ENCODE results near the gene LUC7L3. TPM values are rescaled to one million over a fixed set of nuclear protein-coding genes. Genes with fewer than 3 reads are reported as not detected.
"Not testable (repeated sequence)": the region's sequence is repeated elsewhere in the genome, so short reads cannot be mapped to it uniquely, and the experiment has no call there.

LUC7L3 gene
- total and polyA plus RNA-seq, 3 experiments from 2014 or later: 72.5 to 120 (median 113) TPM

DNA sequence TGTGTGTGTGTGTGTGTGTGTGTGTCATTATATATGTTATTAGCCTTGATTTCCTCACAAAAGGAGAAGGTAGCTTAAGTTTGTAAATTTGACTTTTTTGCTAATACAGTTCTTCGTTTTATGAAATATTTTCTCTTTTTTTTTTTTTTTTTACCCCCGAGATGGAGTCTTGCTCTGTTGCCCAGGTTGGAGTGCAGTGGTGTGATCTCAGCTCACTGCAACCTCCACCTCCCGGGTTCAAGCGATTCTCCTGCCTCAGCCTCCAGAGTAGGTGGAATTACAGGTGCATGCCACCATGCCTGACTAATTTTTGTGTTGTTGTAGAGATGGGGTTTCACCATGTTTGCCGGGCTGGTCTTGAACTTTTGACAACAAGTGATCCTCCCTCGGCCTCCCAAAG, 5.2 kb downstream of the LUC7L3 start:
- H3K27ac ChIP-seq (ENCODE audit: low read depth, low read length); DNase-seq; H3K27me3 Mint-ChIP-seq; POLR2A ChIA-PET; H3K4me3 ChIP-seq (ENCODE audit: low read length); H3K36me3 ChIP-seq (ENCODE audit: insufficient read depth, low read length); H3K9me3 Mint-ChIP-seq; CTCF ChIA-PET; H3K9me3 ChIP-seq (ENCODE audit: low read length); H3K27me3 ChIP-seq (ENCODE audit: insufficient read depth, low read length, poor library complexity, severe bottlenecking): not testable (repeated sequence)
- H3K4me1 ChIP-seq (ENCODE audit: insufficient read depth, low read length): peaks cover 73% of the 10 kb centered on the region
- Mint-ChIP-seq H3K27ac (peak overlapping the region in 1 of 8 donors; percentile 58), H3K36me3 (peaks cover 0 to 29% (median 1%) of the 10 kb centered on the region in 3 donors), H3K4me1 (peaks cover 50 to 87% (median 85%) of the 10 kb centered on the region in 3 donors), H3K4me3 (peak overlapping the region in 2 of 7 donors; percentile 59 to 74)

DNA sequence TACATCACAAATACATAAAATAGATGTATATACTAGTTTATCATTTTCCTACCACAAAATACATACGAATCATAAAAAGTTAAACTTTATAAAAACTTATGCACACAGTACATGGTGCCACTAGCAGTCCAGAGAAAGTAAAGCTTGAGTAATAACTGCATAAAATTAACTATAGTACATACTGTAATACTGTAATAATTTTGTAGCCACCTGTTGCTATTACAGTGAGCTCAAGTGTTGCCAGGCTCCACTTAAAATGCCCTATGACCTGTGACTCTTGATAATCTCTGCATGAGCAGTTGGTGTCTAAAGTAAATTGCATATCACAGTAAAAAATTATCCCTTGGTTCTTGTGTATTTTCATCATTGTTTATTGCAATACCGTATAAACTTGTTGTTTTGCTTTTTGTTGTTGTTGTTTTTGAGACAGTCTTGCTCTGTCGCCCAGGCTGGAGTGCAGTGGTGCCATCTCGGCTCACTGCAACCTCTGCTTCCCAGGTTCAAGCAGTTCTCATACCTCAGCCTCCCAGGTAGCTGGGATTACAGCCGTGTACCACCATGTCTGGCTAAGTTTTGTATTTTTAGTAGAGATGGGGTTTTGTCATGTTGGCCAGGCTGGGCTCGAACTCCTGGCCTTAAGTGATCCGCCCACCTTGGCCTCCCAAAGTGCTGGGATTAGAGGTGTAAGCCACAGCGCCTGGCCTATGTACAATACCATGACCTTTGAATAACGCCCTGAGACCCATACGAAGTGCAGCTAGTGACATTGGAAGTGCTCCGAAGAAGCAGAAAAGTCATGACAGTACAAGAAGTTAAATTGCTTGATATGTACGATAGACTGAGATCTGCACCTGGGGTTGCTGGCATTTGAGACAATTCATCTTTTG, 6.6 kb downstream of the LUC7L3 start:
- H3K4me3 ChIP-seq (ENCODE audit: low read length): no peak overlapping the region
- no peaks in the 10 kb centered on the region for H3K9me3 ChIP-seq (ENCODE audit: low read length)
- no peak overlapping the region for H3K27ac ChIP-seq (ENCODE audit: low read depth, low read length)
- ChIA-PET CTCF (interaction anchor here (0.6 to 1.3 kb wide), 2 partner anchors 21 to 57 kb away, joined by 3 to 4 read pairs; no protein-coding TSS in a partner anchor), POLR2A (interaction anchor here (0.6 to 0.7 kb wide), 2 partner anchors 18 kb away, joined by 3 to 4 read pairs; no protein-coding TSS in a partner anchor)
- no peaks in the 10 kb centered on the region for H3K27me3 Mint-ChIP-seq
- peaks cover 78% of the 10 kb centered on the region for H3K4me1 ChIP-seq (ENCODE audit: insufficient read depth, low read length)
- no peak overlapping the region for H3K27ac Mint-ChIP-seq
- no peaks in the 10 kb centered on the region for H3K36me3 ChIP-seq (ENCODE audit: insufficient read depth, low read length)
- peak overlapping the region; percentile 8 to 55 (median 36) for H3K4me3 Mint-ChIP-seq
- peaks cover 0 to 24% (median 1%) of the 10 kb centered on the region in 3 donors for H3K36me3 Mint-ChIP-seq
- no peaks in the 10 kb centered on the region for H3K9me3 Mint-ChIP-seq
- DNase-seq: no peak
- no peaks in the 10 kb centered on the region for H3K27me3 ChIP-seq (ENCODE audit: insufficient read depth, low read length, poor library complexity, severe bottlenecking)
- peaks cover 53 to 90% (median 81%) of the 10 kb centered on the region in 3 donors for H3K4me1 Mint-ChIP-seq

DNA sequence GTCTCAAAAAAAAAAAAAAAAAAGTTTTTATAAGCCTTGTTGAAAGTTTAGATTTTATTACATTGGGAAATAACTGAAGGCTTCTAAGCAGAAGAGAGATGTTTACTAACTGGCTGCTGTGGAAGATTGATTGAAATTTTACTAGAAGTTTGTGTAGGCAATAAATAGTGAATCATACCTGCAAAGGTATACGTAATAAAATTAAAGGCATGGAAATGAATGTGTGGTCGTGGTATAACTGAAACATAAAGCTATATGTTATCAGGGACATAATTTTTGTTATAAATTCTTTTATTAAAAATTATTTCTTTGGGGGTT, 8.7 kb downstream of the LUC7L3 start:
- Mint-ChIP-seq H3K27ac (no peak overlapping the region), H3K4me3 (peak overlapping the region in 1 of 7 donors; percentile 86)

DNA sequence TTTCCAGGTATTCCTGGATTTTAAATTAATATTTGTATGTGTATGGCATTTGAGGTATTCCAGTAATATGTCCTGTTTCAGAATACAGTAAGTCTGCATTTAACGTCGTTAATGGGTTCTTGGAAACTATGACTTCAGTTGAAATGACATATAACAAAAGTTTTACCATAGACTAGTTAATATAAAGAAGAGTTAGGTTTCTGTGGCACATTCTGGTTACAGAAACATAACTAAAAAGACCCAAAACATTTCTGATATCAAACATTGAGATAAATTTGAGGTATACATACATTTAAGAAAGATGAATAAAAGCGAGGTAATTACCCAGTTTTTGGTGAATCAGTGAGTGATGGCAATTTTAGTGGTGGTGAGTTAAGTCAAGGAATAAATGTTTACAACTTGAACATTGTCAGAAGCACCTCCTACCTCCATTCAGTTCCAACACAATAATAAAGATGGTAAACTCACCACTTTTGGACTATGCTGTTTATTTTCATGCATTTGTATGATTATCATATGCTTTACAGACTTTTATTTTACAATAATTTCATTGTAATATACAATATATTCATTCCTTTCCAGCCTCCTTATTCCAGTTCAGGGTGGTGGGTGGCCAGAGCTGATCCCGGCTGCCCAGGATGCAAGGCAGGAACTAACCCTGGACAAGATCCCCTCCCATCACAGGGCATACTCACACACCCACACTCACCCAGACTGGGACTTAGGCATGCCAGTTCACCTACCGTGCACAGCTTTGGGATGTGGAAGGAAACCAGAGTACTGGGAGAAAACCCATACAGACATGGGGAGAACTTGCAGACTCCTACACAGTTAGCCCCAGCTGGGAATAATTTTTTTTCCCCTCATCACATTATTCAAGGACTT, 9.7 kb downstream of the LUC7L3 start:
- Histone ChIP-seq H3K9me3 (ENCODE audit: low read length) (no peaks in the 10 kb centered on the region), H3K36me3 (ENCODE audit: insufficient read depth, low read length) (no peaks in the 10 kb centered on the region), H3K4me1 (ENCODE audit: insufficient read depth, low read length) (peaks cover 69% of the 10 kb centered on the region), H3K27ac (ENCODE audit: low read depth, low read length) (no peak overlapping the region), H3K4me3 (ENCODE audit: low read length) (no peak overlapping the region), H3K27me3 (ENCODE audit: insufficient read depth, low read length, poor library complexity, severe bottlenecking) (no peaks in the 10 kb centered on the region)
- DNase-seq: no peak
- no peaks in the 10 kb centered on the region for H3K27me3 Mint-ChIP-seq
- ChIA-PET POLR2A (no interaction called here), CTCF (interaction anchor here (1.3 kb wide), 1 partner anchor 12 kb away, joined by 3 read pairs; no protein-coding TSS in a partner anchor)
- peaks cover 53 to 84% (median 77%) of the 10 kb centered on the region in 3 donors for H3K4me1 Mint-ChIP-seq
- H3K36me3 Mint-ChIP-seq: peaks cover 0 to 17% (median 1%) of the 10 kb centered on the region in 3 donors
- peak overlapping the region in 2 of 7 donors; percentile 24 to 76 for H3K4me3 Mint-ChIP-seq
- no peaks in the 10 kb centered on the region for H3K9me3 Mint-ChIP-seq
- H3K27ac Mint-ChIP-seq: peak overlapping the region in 5 of 8 donors; percentile 10 to 60 (median 22)

More for the DNA sequence above, 8.7 kb downstream of the LUC7L3 start:
- Histone ChIP-seq H3K27me3 (ENCODE audit: insufficient read depth, low read length, poor library complexity, severe bottlenecking) (no peaks in the 10 kb centered on the region), H3K9me3 (ENCODE audit: low read length) (no peaks in the 10 kb centered on the region), H3K36me3 (ENCODE audit: insufficient read depth, low read length) (no peaks in the 10 kb centered on the region), H3K4me3 (ENCODE audit: low read length) (no peak overlapping the region), H3K27ac (ENCODE audit: low read depth, low read length) (no peak overlapping the region), H3K4me1 (ENCODE audit: insufficient read depth, low read length) (peaks cover 79% of the 10 kb centered on the region)
- Mint-ChIP-seq H3K36me3 (peaks cover 0 to 18% (median 1%) of the 10 kb centered on the region in 3 donors), H3K4me1 (peaks cover 56 to 91% (median 82%) of the 10 kb centered on the region in 3 donors), H3K9me3 (no peaks in the 10 kb centered on the region), H3K27me3 (no peaks in the 10 kb centered on the region)
- ChIA-PET CTCF (interaction anchor here (1.3 kb wide), 1 partner anchor 11 kb away, joined by 3 read pairs; no protein-coding TSS in a partner anchor), POLR2A (interaction anchor here (0.6 to 0.8 kb wide), 2 partner anchors 10 to 12 kb away, joined by 3 read pairs; no protein-coding TSS in a partner anchor)
- DNase-seq: no peak

DNA sequence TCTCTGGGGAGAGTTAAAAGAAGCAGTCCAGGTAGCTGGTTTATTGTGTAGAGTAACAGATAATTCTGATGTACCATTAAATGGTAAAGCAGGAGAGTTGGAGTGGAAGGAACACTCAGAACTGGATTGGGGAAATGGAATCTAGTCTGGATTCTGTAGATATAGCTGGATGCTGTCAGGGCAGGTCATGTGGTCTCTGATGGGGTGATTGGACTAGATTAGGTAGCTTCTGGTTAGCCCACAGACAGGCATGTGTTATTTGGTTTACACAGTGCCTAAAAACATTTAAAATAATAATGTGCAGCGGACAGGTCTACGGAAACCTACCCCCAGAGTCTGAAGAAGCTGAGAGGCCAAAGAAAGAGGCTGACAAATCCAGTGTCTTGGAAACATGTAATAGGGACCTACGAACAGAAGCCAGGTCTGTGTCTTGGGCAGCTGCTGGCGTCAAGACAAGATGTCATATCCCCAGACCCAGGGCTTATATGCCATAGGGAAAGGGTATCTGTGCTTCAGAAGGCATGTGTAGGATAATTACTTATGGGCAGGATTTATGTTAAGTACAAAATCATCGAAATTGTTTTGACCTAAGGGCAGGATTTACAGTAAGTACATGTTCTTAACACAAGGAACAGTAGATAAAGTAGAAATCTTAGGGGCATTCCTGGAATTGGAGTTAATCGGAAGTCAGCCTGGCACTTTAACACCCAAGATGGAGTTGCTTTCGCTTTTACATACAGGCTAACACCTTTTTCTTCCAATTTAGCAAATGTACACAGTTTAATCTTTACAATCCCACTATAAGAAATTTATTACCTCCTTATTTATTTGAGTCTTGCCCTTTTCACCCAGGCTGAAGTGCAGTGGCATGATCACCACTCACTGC, 12.4 kb downstream of the LUC7L3 start:
- Histone ChIP-seq H3K27ac (ENCODE audit: low read depth, low read length) (no peak overlapping the region), H3K36me3 (ENCODE audit: insufficient read depth, low read length) (peaks cover under 1% of the 10 kb centered on the region), H3K9me3 (ENCODE audit: low read length) (no peaks in the 10 kb centered on the region), H3K4me3 (ENCODE audit: low read length) (peak overlapping the region; percentile 14), H3K27me3 (ENCODE audit: insufficient read depth, low read length, poor library complexity, severe bottlenecking) (no peaks in the 10 kb centered on the region), H3K4me1 (ENCODE audit: insufficient read depth, low read length) (peaks cover 62% of the 10 kb centered on the region)
- no peak for DNase-seq
- ChIA-PET POLR2A (no interaction called here), CTCF (interaction anchor here (0.6 to 1.3 kb wide), 4 partner anchors 21 to 531 kb away, joined by 3 to 4 read pairs (median 3); partner anchors contain the start of gene COL1A1)
- H3K4me3 Mint-ChIP-seq: peak overlapping the region in 6 of 7 donors; percentile 14 to 84 (median 46)
- peak overlapping the region; percentile 8 to 93 (median 64) for H3K27ac Mint-ChIP-seq
- H3K9me3 Mint-ChIP-seq: no peaks in the 10 kb centered on the region
- H3K4me1 Mint-ChIP-seq: peaks cover 62 to 87% (median 86%) of the 10 kb centered on the region in 3 donors
- no peaks in the 10 kb centered on the region for H3K27me3 Mint-ChIP-seq
- peaks cover 0 to 20% (median 1%) of the 10 kb centered on the region in 3 donors for H3K36me3 Mint-ChIP-seq

DNA sequence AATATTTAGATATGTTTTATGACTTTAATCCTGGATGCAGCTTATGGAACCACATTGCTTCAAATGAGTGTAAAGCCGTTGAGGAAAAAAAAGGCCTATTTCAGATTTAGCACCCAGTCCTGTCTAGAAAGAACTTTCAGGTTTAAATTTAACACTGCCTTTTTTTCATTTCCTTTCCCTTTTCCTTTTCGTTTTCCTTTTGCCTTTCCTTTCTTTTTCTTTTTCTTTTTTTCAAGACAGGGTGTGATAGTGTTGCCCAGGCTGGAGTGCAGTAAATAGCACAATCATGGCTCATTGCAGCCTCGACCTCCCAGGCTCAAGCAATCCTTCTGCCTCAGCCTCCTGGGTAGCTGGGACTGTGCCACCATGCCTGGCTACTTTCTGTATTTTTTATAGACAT, 15.9 kb downstream of the LUC7L3 start:
- Histone ChIP-seq H3K27ac (ENCODE audit: low read depth, low read length) (no peak overlapping the region), H3K9me3 (ENCODE audit: low read length) (no peaks in the 10 kb centered on the region), H3K27me3 (ENCODE audit: insufficient read depth, low read length, poor library complexity, severe bottlenecking) (no peaks in the 10 kb centered on the region), H3K36me3 (ENCODE audit: insufficient read depth, low read length) (peaks cover 23% of the 10 kb centered on the region), H3K4me3 (ENCODE audit: low read length) (no peak overlapping the region), H3K4me1 (ENCODE audit: insufficient read depth, low read length) (peaks cover 42% of the 10 kb centered on the region)
- peaks cover 63 to 87% (median 75%) of the 10 kb centered on the region in 3 donors for H3K4me1 Mint-ChIP-seq
- CTCF ChIA-PET: no interaction called here
- no peaks in the 10 kb centered on the region for H3K9me3 Mint-ChIP-seq
- peak overlapping the region in 3 of 7 donors; percentile 5 to 55 (median 48) for H3K4me3 Mint-ChIP-seq
- H3K36me3 Mint-ChIP-seq: peaks cover 4 to 42% (median 13%) of the 10 kb centered on the region in 3 donors
- POLR2A ChIA-PET: interaction anchor here (0.6 kb wide), 2 partner anchors 41 to 322 kb away, joined by 3 to 4 read pairs; no protein-coding TSS in a partner anchor
- DNase-seq: no peak
- peak overlapping the region in 3 of 8 donors; percentile 56 to 70 (median 64) for H3K27ac Mint-ChIP-seq
- H3K27me3 Mint-ChIP-seq: no peaks in the 10 kb centered on the region

DNA sequence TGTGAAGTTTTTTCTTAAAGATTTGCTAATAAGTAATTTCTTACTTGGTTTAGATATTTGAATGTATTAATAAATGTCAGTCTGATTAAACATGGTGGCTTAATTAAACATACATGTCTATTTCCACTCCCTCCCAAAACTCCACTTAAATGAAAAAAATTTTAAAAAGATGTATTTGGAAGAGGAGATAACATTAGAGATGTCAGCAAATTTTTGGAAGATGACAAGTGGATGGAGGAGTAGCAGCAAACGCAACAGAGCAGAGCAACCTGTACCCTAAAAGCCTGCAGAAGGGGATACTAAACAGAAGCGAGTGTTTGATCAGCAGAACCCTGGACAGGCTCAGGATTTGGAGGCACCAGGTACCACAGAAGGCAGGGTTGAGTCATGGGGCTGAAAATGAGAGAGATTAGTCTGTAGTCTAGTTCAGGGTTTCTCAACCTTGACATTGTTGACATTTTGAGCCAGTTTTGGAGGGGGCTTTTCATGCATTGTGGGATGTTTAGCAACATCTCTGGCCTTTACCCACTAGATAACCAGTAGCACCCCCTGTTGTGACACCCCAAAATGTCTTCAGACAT, 17.8 kb downstream of the LUC7L3 start:
- no peaks in the 10 kb centered on the region for H3K9me3 ChIP-seq (ENCODE audit: low read length)
- H3K27me3 ChIP-seq (ENCODE audit: insufficient read depth, low read length, poor library complexity, severe bottlenecking): no peaks in the 10 kb centered on the region
- H3K27ac Mint-ChIP-seq: peak overlapping the region in 3 of 8 donors; percentile 5 to 28 (median 12)
- no peaks in the 10 kb centered on the region for H3K27me3 Mint-ChIP-seq
- H3K27ac ChIP-seq (ENCODE audit: low read depth, low read length): no peak overlapping the region
- peaks cover 26% of the 10 kb centered on the region for H3K4me1 ChIP-seq (ENCODE audit: insufficient read depth, low read length)
- no peak for DNase-seq
- H3K4me1 Mint-ChIP-seq: peaks cover 49 to 69% (median 56%) of the 10 kb centered on the region in 3 donors
- peaks cover 4 to 58% (median 19%) of the 10 kb centered on the region in 3 donors for H3K36me3 Mint-ChIP-seq
- CTCF ChIA-PET: no interaction called here
- no peak overlapping the region for H3K4me3 Mint-ChIP-seq
- POLR2A ChIA-PET: no interaction called here
- H3K4me3 ChIP-seq (ENCODE audit: low read length): no peak overlapping the region
- no peaks in the 10 kb centered on the region for H3K9me3 Mint-ChIP-seq
- H3K36me3 ChIP-seq (ENCODE audit: insufficient read depth, low read length): peaks cover 42% of the 10 kb centered on the region

Measured in CD8-positive, alpha-beta memory T cell (primary cell).